OCI-LY7 (cell line): ENCODE data around the gene LAMP5.

Experiments used
- EZH2phosphoT487 ChIP-seq: fragments of 200-600 bp; sonication (generic); IDR thresholded peaks from 2 replicates; pipeline ENCODE4 v1.6.1; 2018; ENCODE audit warnings: low read depth, borderline replicate concordance, mild to moderate bottlenecking, mixed run types, antibody characterized with exemption, low read length, moderate library complexity, mixed read lengths
- TF ChIP-seq, protein P1 (sequence below): fragments of 200-600 bp; sonication (generic); conservative IDR thresholded peaks from 2 replicates; pipeline ENCODE4 v1.5.1; 2014; ENCODE audit warnings: mild to moderate bottlenecking, antibody characterized with exemption, low read length, moderate library complexity, mixed read lengths

DNA sequence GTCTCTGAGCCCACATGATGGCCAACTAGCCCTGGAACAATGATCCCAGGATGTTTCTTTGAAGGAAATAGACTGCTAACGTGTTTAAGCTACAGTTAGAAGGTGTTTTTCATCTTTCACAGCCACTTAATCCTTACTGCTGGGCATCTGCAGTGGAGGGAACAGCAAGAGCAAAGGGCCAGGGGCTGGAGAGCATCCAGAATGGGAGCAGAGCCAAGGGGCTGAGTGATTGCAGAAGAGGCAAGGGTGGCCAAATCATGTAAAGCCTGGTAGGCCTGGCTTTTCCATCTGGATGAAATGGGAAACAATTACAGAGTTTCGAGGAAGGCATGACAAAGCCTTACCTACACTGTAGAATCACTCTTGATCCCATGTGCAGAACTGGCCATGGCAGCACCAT is 18.7 kb upstream of the LAMP5 start:
- TF ChIP-seq, protein P1, sequence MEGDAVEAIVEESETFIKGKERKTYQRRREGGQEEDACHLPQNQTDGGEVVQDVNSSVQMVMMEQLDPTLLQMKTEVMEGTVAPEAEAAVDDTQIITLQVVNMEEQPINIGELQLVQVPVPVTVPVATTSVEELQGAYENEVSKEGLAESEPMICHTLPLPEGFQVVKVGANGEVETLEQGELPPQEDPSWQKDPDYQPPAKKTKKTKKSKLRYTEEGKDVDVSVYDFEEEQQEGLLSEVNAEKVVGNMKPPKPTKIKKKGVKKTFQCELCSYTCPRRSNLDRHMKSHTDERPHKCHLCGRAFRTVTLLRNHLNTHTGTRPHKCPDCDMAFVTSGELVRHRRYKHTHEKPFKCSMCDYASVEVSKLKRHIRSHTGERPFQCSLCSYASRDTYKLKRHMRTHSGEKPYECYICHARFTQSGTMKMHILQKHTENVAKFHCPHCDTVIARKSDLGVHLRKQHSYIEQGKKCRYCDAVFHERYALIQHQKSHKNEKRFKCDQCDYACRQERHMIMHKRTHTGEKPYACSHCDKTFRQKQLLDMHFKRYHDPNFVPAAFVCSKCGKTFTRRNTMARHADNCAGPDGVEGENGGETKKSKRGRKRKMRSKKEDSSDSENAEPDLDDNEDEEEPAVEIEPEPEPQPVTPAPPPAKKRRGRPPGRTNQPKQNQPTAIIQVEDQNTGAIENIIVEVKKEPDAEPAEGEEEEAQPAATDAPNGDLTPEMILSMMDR = no peak
- no peak for TF ChIP-seq EZH2phosphoT487
